ENCODE measurements around the gene WFDC10A. TPM values are rescaled to one million over a fixed set of nuclear protein-coding genes. Genes with fewer than 3 reads are reported as not detected.
"Not testable (repeated sequence)": the region's sequence is repeated elsewhere in the genome, so short reads cannot be mapped to it uniquely, and the experiment has no call there.

The WFDC10A gene
- polyA plus RNA-seq, 2 of the 4 experiments (the other 2 are of a cell fraction): not detected

- TF ChIP-seq HOXB13 (CRISPR knock-in tag; IDR thresholded peaks at IDR 0.05; ENCODE audit: low read depth): no peak
- TF ChIP-seq NPAS2 (CRISPR knock-in tag; IDR thresholded peaks at IDR 0.05; ENCODE audit: borderline replicate concordance): no peak
- no peak for TF ChIP-seq MYC (IDR thresholded peaks at IDR 0.05; ENCODE audit: borderline replicate concordance, low read length)
- no peak for TF ChIP-seq ZC3H11A (IDR thresholded peaks at IDR 0.05)
Measured at GRCh38 chr20:45639687-45640086, 10.1 kb downstream of the WFDC10A start (continued).

- POLR2A ChIA-PET; DNase-seq (ENCODE audit: low read depth in 1 of 2, low spot score in 1 of 2); FAIRE-seq; H3K9me3 ChIP-seq; H3K4me2 ChIP-seq; ATAC-seq; H3K4me1 ChIP-seq; H3K27ac ChIP-seq; CTCF ChIA-PET; H3K4me3 ChIP-seq: not testable (repeated sequence)
- WGBS (ENCODE audit: missing lambda C conversion rate): 89% methylated on average over 24 of the region's 24 CpGs
Measured at GRCh38 chr20:45641076-45641475, 11.5 kb downstream of the WFDC10A start.

GRCh38 chr20:45645869-45646268, 16.3 kb downstream of the WFDC10A start:
- 83% methylated on average over 2 of the region's 28 CpGs for WGBS (ENCODE audit: missing lambda C conversion rate)
- H3K4me2 ChIP-seq; H3K27ac ChIP-seq; CTCF ChIA-PET; H3K4me1 ChIP-seq; ATAC-seq; DNase-seq (ENCODE audit: low read depth in 1 of 2, low spot score in 1 of 2); POLR2A ChIA-PET; H3K4me3 ChIP-seq; H3K9me3 ChIP-seq; FAIRE-seq: not testable (repeated sequence)

- POLR2A ChIA-PET: no interaction called here
- FAIRE-seq: no peak
- no peaks in the 10 kb centered on the region for H3K4me1 ChIP-seq
- H3K4me3 ChIP-seq: no peak overlapping the region
- DNase-seq (ENCODE audit: low read depth in 1 of 2, low spot score in 1 of 2): no peak
- TF ChIP-seq FOSL2 (IDR thresholded peaks at IDR 0.05) (no peak), FOSL2 (CRISPR knock-in tag; IDR thresholded peaks at IDR 0.05) (no peak), REST (IDR thresholded peaks at IDR 0.05) (no peak), NPAS2 (CRISPR knock-in tag; IDR thresholded peaks at IDR 0.05; ENCODE audit: borderline replicate concordance) (no peak), CBX8 (IDR thresholded peaks at IDR 0.05) (no peak), EHF (CRISPR knock-in tag; IDR thresholded peaks at IDR 0.05) (no peak), CBX2 (IDR thresholded peaks at IDR 0.05; ENCODE audit: borderline replicate concordance, low read depth) (no peak), RARB (CRISPR knock-in tag; IDR thresholded peaks at IDR 0.05) (no peak), USF2 (IDR thresholded peaks at IDR 0.05) (no peak), HMGXB4 (CRISPR knock-in tag; IDR thresholded peaks at IDR 0.05; ENCODE audit: borderline replicate concordance) (no peak), BHLHE40 (IDR thresholded peaks at IDR 0.05; ENCODE audit: low read depth, low read length) (no peak), MAZ (IDR thresholded peaks at IDR 0.05; ENCODE audit: borderline replicate concordance, low read depth, low read length) (no peak), HES2 (IDR thresholded peaks at IDR 0.05) (no peak), E2F6 (IDR thresholded peaks at IDR 0.05; ENCODE audit: borderline replicate concordance, low read depth) (no peak)
- H3K9me3 ChIP-seq: no peaks in the 10 kb centered on the region
- WGBS (ENCODE audit: missing lambda C conversion rate): 69% methylated on average over 3 of the region's 3 CpGs
- no peak overlapping the region for H3K27ac ChIP-seq
- CTCF ChIA-PET: interaction anchor here (1.6 kb wide), 1 partner anchor 17 kb away, joined by 4 read pairs; the partner anchor contains the start of gene WFDC10A
- H3K4me2 ChIP-seq: no peak overlapping the region
- ATAC-seq: no peak
Measured at GRCh38 chr20:45646875-45647274, 17.3 kb downstream of the WFDC10A start.
